ENCODE data around the gene ARID4A.
"Not testable (repeated sequence)": the region's sequence is repeated elsewhere in the genome, so short reads cannot be mapped to it uniquely, and the experiment has no call there.

DNA sequence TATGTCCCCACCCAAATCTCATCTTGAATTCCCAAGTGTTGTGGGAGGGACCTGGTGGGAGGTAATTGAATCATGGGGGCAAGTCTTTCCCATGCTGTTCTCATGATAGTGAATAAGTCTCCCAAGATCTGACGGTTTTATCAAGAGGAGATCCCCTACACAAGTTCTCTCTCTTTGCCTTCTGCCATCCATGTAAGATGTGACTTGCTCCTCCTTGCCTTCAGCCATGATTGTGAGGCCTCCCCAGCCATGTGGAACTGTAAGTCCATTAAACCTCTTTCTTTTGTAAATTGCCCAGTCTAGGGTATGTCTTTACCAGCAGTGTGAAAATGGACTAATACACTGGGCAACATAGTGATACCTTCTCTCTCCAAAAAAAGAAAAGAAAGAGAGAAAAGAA lies 118.6 kb downstream of the ARID4A start:
- TF ChIP-seq EZH2phosphoT487 (IDR thresholded peaks at IDR 0.05; ENCODE audit: low read depth, severe bottlenecking, unreplicated experiment); EZH2 (IDR thresholded peaks at IDR 0.05; ENCODE audit: borderline replicate concordance): not testable (repeated sequence)
- TF ChIP-seq, protein P1, sequence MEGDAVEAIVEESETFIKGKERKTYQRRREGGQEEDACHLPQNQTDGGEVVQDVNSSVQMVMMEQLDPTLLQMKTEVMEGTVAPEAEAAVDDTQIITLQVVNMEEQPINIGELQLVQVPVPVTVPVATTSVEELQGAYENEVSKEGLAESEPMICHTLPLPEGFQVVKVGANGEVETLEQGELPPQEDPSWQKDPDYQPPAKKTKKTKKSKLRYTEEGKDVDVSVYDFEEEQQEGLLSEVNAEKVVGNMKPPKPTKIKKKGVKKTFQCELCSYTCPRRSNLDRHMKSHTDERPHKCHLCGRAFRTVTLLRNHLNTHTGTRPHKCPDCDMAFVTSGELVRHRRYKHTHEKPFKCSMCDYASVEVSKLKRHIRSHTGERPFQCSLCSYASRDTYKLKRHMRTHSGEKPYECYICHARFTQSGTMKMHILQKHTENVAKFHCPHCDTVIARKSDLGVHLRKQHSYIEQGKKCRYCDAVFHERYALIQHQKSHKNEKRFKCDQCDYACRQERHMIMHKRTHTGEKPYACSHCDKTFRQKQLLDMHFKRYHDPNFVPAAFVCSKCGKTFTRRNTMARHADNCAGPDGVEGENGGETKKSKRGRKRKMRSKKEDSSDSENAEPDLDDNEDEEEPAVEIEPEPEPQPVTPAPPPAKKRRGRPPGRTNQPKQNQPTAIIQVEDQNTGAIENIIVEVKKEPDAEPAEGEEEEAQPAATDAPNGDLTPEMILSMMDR (IDR thresholded peaks at IDR 0.05; ENCODE audit: poor library complexity) = not testable (repeated sequence)

Measured in hepatocyte (in vitro differentiated cells).